ENCODE data around the gene SLC1A3. TPM values are rescaled to one million over a fixed set of nuclear protein-coding genes. Genes with fewer than 3 reads are reported as not detected.
"Not testable (repeated sequence)": the region's sequence is repeated elsewhere in the genome, so short reads cannot be mapped to it uniquely, and the experiment has no call there.

The SLC1A3 gene
- total RNA-seq, 2 donors from 2014 or later = 1.2 TPM; not detected in 1

GRCh38 chr5:36587354-36587753 lies 19.1 kb upstream of the SLC1A3 start:
- Mint-ChIP-seq H3K36me3 (no peaks in the 10 kb centered on the region), H3K27ac (no peak overlapping the region), H3K4me3 (no peak overlapping the region), H3K27me3 (peaks cover 12 to 15% of the 10 kb centered on the region in 2 donors), H3K4me1 (ENCODE audit: low read depth in 2 of 2) (no peaks in the 10 kb centered on the region), H3K9me3 (no peaks in the 10 kb centered on the region)
- no peak for DNase-seq (ENCODE audit: low spot score)
- no peak for ATAC-seq

GRCh38 chr5:36589735-36590134 lies 16.7 kb upstream of the SLC1A3 start:
- H3K4me3 Mint-ChIP-seq; H3K36me3 Mint-ChIP-seq; ATAC-seq; DNase-seq (ENCODE audit: low spot score); H3K9me3 Mint-ChIP-seq; H3K27ac Mint-ChIP-seq; H3K4me1 Mint-ChIP-seq (ENCODE audit: low read depth in 2 of 2): not testable (repeated sequence)
- peaks cover 9 to 13% of the 10 kb centered on the region in 2 donors for H3K27me3 Mint-ChIP-seq

GRCh38 chr5:36590513-36591286 lies 15.7 kb upstream of the SLC1A3 start:
- peaks cover 9 to 12% of the 10 kb centered on the region in 2 donors for H3K27me3 Mint-ChIP-seq
- no peak for ATAC-seq
- no peaks in the 10 kb centered on the region for H3K9me3 Mint-ChIP-seq
- no peaks in the 10 kb centered on the region for H3K4me1 Mint-ChIP-seq (ENCODE audit: low read depth in 2 of 2)
- H3K27ac Mint-ChIP-seq = no peak overlapping the region
- no peak for DNase-seq (ENCODE audit: low spot score)
- H3K4me3 Mint-ChIP-seq = no peak overlapping the region
- H3K36me3 Mint-ChIP-seq = no peaks in the 10 kb centered on the region

- Mint-ChIP-seq H3K4me3 (no peak overlapping the region), H3K27ac (no peak overlapping the region), H3K36me3 (no peaks in the 10 kb centered on the region), H3K27me3 (peaks cover 0 to 7% of the 10 kb centered on the region in 2 donors), H3K4me1 (ENCODE audit: low read depth in 2 of 2) (no peaks in the 10 kb centered on the region), H3K9me3 (no peaks in the 10 kb centered on the region)
- DNase-seq (ENCODE audit: low spot score) (no peak), ATAC-seq (no peak)
Observed at GRCh38 chr5:36593867-36594266, 12.5 kb upstream of the SLC1A3 start.

- ATAC-seq (no peak), DNase-seq (ENCODE audit: low spot score) (no peak)
- H3K9me3 Mint-ChIP-seq = no peaks in the 10 kb centered on the region
- no peaks in the 10 kb centered on the region for H3K4me1 Mint-ChIP-seq (ENCODE audit: low read depth in 2 of 2)
- H3K4me3 Mint-ChIP-seq = no peak overlapping the region
- no peaks in the 10 kb centered on the region for H3K36me3 Mint-ChIP-seq
- H3K27me3 Mint-ChIP-seq = peaks cover 0 to 6% of the 10 kb centered on the region in 2 donors
- H3K27ac Mint-ChIP-seq = no peak overlapping the region
Observed at GRCh38 chr5:36596247-36596646, 10.2 kb upstream of the SLC1A3 start.

- no peak for ATAC-seq
- H3K4me1 Mint-ChIP-seq (ENCODE audit: low read depth in 2 of 2) = no peaks in the 10 kb centered on the region
- peaks cover 0 to 5% of the 10 kb centered on the region in 2 donors for H3K27me3 Mint-ChIP-seq
- DNase-seq (ENCODE audit: low spot score) = no peak
- H3K4me3 Mint-ChIP-seq = no peak overlapping the region
- H3K9me3 Mint-ChIP-seq = no peaks in the 10 kb centered on the region
- no peak overlapping the region for H3K27ac Mint-ChIP-seq
- no peaks in the 10 kb centered on the region for H3K36me3 Mint-ChIP-seq
Observed at GRCh38 chr5:36596756-36597155, 9.7 kb upstream of the SLC1A3 start.

- H3K27me3 Mint-ChIP-seq = peaks cover 0 to 7% of the 10 kb centered on the region in 2 donors
- DNase-seq (ENCODE audit: low spot score) (no peak), ATAC-seq (no peak)
- no peak overlapping the region for H3K4me3 Mint-ChIP-seq
- no peaks in the 10 kb centered on the region for H3K36me3 Mint-ChIP-seq
- H3K4me1 Mint-ChIP-seq (ENCODE audit: low read depth in 2 of 2) = no peaks in the 10 kb centered on the region
- H3K27ac Mint-ChIP-seq = no peak overlapping the region
- H3K9me3 Mint-ChIP-seq = no peaks in the 10 kb centered on the region
Observed at GRCh38 chr5:36598045-36598444, 8.4 kb upstream of the SLC1A3 start.

GRCh38 chr5:36599986-36600779 lies 6.2 kb upstream of the SLC1A3 start:
- Mint-ChIP-seq H3K4me1 (ENCODE audit: low read depth in 2 of 2) (no peaks in the 10 kb centered on the region), H3K9me3 (no peaks in the 10 kb centered on the region), H3K4me3 (no peak overlapping the region), H3K27me3 (peaks cover 7 to 14% of the 10 kb centered on the region in 2 donors), H3K27ac (no peak overlapping the region), H3K36me3 (no peaks in the 10 kb centered on the region)
- no peak for ATAC-seq
- DNase-seq (ENCODE audit: low spot score) = no peak

GRCh38 chr5:36600917-36601527 lies 5.4 kb upstream of the SLC1A3 start:
- ATAC-seq = no peak
- H3K4me3 Mint-ChIP-seq = no peak overlapping the region
- no peak overlapping the region for H3K27ac Mint-ChIP-seq
- H3K27me3 Mint-ChIP-seq = peaks cover 11 to 18% of the 10 kb centered on the region in 2 donors
- no peaks in the 10 kb centered on the region for H3K36me3 Mint-ChIP-seq
- H3K9me3 Mint-ChIP-seq = no peaks in the 10 kb centered on the region
- H3K4me1 Mint-ChIP-seq (ENCODE audit: low read depth in 2 of 2) = no peaks in the 10 kb centered on the region
- no peak for DNase-seq (ENCODE audit: low spot score)

GRCh38 chr5:36602704-36603321 lies 3.6 kb upstream of the SLC1A3 start:
- DNase-seq (ENCODE audit: low spot score) (no peak), ATAC-seq (no peak)
- no peaks in the 10 kb centered on the region for H3K36me3 Mint-ChIP-seq
- H3K4me3 Mint-ChIP-seq = no peak overlapping the region
- H3K4me1 Mint-ChIP-seq (ENCODE audit: low read depth in 2 of 2) = peaks cover 6 to 10% of the 10 kb centered on the region in 2 donors
- no peaks in the 10 kb centered on the region for H3K9me3 Mint-ChIP-seq
- peaks cover 19 to 32% of the 10 kb centered on the region in 2 donors for H3K27me3 Mint-ChIP-seq
- no peak overlapping the region for H3K27ac Mint-ChIP-seq

- no peaks in the 10 kb centered on the region for H3K9me3 Mint-ChIP-seq
- no peak for DNase-seq (ENCODE audit: low spot score)
- ATAC-seq = no peak
- H3K27me3 Mint-ChIP-seq = peaks cover 27 to 38% of the 10 kb centered on the region in 2 donors
- H3K4me1 Mint-ChIP-seq (ENCODE audit: low read depth in 2 of 2) = peaks cover 6 to 10% of the 10 kb centered on the region in 2 donors
- H3K27ac Mint-ChIP-seq = no peak overlapping the region
- no peaks in the 10 kb centered on the region for H3K36me3 Mint-ChIP-seq
- no peak overlapping the region for H3K4me3 Mint-ChIP-seq
Observed at GRCh38 chr5:36605241-36605640, 1.2 kb upstream of the SLC1A3 start.

- Mint-ChIP-seq H3K4me3 (peak overlapping the region; percentile 87), H3K9me3 (no peaks in the 10 kb centered on the region), H3K4me1 (ENCODE audit: low read depth in 2 of 2) (peaks cover 6 to 10% of the 10 kb centered on the region in 2 donors), H3K36me3 (no peaks in the 10 kb centered on the region), H3K27ac (no peak overlapping the region), H3K27me3 (peaks cover 30 to 46% of the 10 kb centered on the region in 2 donors)
- ATAC-seq = no peak
- DNase-seq (ENCODE audit: low spot score) = no peak
Observed at GRCh38 chr5:36606036-36606427, 374 bp upstream of the SLC1A3 start.

GRCh38 chr5:36607114-36607571 lies 737 bp downstream of the SLC1A3 start:
- H3K27me3 Mint-ChIP-seq = peaks cover 27 to 48% of the 10 kb centered on the region in 2 donors
- H3K36me3 Mint-ChIP-seq = no peaks in the 10 kb centered on the region
- H3K4me3 Mint-ChIP-seq = peak overlapping the region; percentile 87
- DNase-seq (ENCODE audit: low spot score) (no peak), ATAC-seq (no peak)
- no peaks in the 10 kb centered on the region for H3K9me3 Mint-ChIP-seq
- H3K4me1 Mint-ChIP-seq (ENCODE audit: low read depth in 2 of 2) = peaks cover 6 to 10% of the 10 kb centered on the region in 2 donors
- H3K27ac Mint-ChIP-seq = no peak overlapping the region
